CD4-positive, alpha-beta T cell treated with Interleukin-12 subunit alpha and Interleukin-12 subunit beta, for 1 hour (primary cell): Measurements from ENCODE around the gene PPEF2.

ENCODE experiments used
- DNase-seq: peaks from one replicate; pipeline ENCODE4 v3.0.0-alpha.2; 2020

The PPEF2 gene

GRCh38 chr4:75830906-75831305 is 71.3 kb downstream of the PPEF2 start:
- DNase-seq = no peak

GRCh38 chr4:75823812-75824211 is 78.4 kb downstream of the PPEF2 start:
- no peak for DNase-seq

GRCh38 chr4:75822416-75822815 is 79.8 kb downstream of the PPEF2 start:
- no peak for DNase-seq

GRCh38 chr4:75821966-75822365 is 80.3 kb downstream of the PPEF2 start:
- DNase-seq = no peak

- no peak for DNase-seq
Observed at GRCh38 chr4:75821216-75821615, 81.0 kb downstream of the PPEF2 start.

- no peak for DNase-seq
Observed at GRCh38 chr4:75820676-75821075, 81.6 kb downstream of the PPEF2 start.

GRCh38 chr4:75820197-75820596 is 82.1 kb downstream of the PPEF2 start:
- no peak for DNase-seq

- no peak for DNase-seq
Observed at GRCh38 chr4:75819121-75819520, 83.1 kb downstream of the PPEF2 start.

GRCh38 chr4:75817901-75818300 is 84.4 kb downstream of the PPEF2 start:
- DNase-seq = no peak
